SK-N-SH treated with all-trans-retinoic acid at 6 μM for 48 hours (cell line): ENCODE results near the gene LOXHD1.

Source experiments
- ATAC-seq: fragments of 200-7000 bp; cut with Tn5 transposase; 3 replicates; pipeline ENCODE4 v1.9.1; 2020; ENCODE audit warnings: mild to moderate bottlenecking, moderate library complexity
- ARNTL ChIP-seq: fragments of 450-650 bp; formaldehyde crosslinking; IDR thresholded peaks from 2 replicates; pipeline ENCODE4 v1.5.0; 2020; ENCODE audit warnings: low read depth, mild to moderate bottlenecking, moderate library complexity, borderline replicate concordance
- CREB5 ChIP-seq: fragments of 250-450 bp; sonication (Bioruptor Pico); IDR thresholded peaks from 2 replicates; pipeline ENCODE4 v1.5.1; 2020; ENCODE audit warnings: low read depth, mild to moderate bottlenecking, moderate library complexity
- CSDC2 ChIP-seq: fragments of 250-450 bp; sonication (Bioruptor Pico); IDR thresholded peaks from 2 replicates; pipeline ENCODE4 v1.5.0; 2020; ENCODE audit warnings: mild to moderate bottlenecking, moderate library complexity
- CSRNP3 ChIP-seq: fragments of 250-450 bp; sonication (Bioruptor Pico); IDR thresholded peaks from 2 replicates; pipeline ENCODE4 v1.5.1; 2021; ENCODE audit warnings: mild to moderate bottlenecking, moderate library complexity
- ISL1 ChIP-seq: fragments of 250-450 bp; sonication (Bioruptor Pico); IDR thresholded peaks from 2 replicates; pipeline ENCODE4 v2.1.2; 2022; ENCODE audit warnings: mild to moderate bottlenecking, moderate library complexity
- OSR1 ChIP-seq: fragments of 250-450 bp; sonication (Bioruptor Pico); IDR thresholded peaks from 2 replicates; pipeline ENCODE4 v1.8.0; 2022; ENCODE audit warnings: moderate library complexity, mild to moderate bottlenecking, inconsistent platforms
- PATZ1 ChIP-seq: fragments of 250-450 bp; sonication (Bioruptor Pico); IDR thresholded peaks from 2 replicates; pipeline ENCODE4 v1.8.0; 2020; ENCODE audit warnings: mild to moderate bottlenecking, moderate library complexity, borderline replicate concordance
- POU6F1 ChIP-seq: fragments of 250-450 bp; sonication (Bioruptor Pico); IDR thresholded peaks from 2 replicates; pipeline ENCODE4 v1.8.0; 2021; ENCODE audit warnings: low read depth, mild to moderate bottlenecking, moderate library complexity, borderline replicate concordance
- RARB ChIP-seq: fragments of 250-450 bp; sonication (Bioruptor Pico); IDR thresholded peaks from 2 replicates; pipeline ENCODE4 v1.8.0; 2021; ENCODE audit warnings: mild to moderate bottlenecking, moderate library complexity
- SNAI2 ChIP-seq: fragments of 250-450 bp; sonication (Bioruptor Pico); IDR thresholded peaks from 2 replicates; pipeline ENCODE4 v1.5.0; 2020; ENCODE audit warnings: mild to moderate bottlenecking, moderate library complexity
- TCF4 ChIP-seq: fragments of 250-450 bp; sonication (Bioruptor Pico); IDR thresholded peaks from 2 replicates; pipeline ENCODE4 v1.8.0; 2021; ENCODE audit warnings: mild to moderate bottlenecking, moderate library complexity, borderline replicate concordance
- TSHZ2 ChIP-seq: fragments of 250-450 bp; sonication (Bioruptor Pico); IDR thresholded peaks from 2 replicates; pipeline ENCODE4 v1.5.0; 2020; ENCODE audit warnings: mild to moderate bottlenecking, moderate library complexity
- ZFP3 ChIP-seq: fragments of 250-450 bp; sonication (Bioruptor Pico); IDR thresholded peaks from 2 replicates; pipeline ENCODE4 v1.5.0; 2020; ENCODE audit warnings: mild to moderate bottlenecking, moderate library complexity
- ZFP30 ChIP-seq: fragments of 450-650 bp; formaldehyde crosslinking; IDR thresholded peaks from 2 replicates; pipeline ENCODE4 v1.5.0; 2022; ENCODE audit warnings: mild to moderate bottlenecking, moderate library complexity
- ZNF565 ChIP-seq: fragments of 450-650 bp; formaldehyde crosslinking; conservative IDR thresholded peaks from 2 replicates; pipeline ENCODE4 v1.5.0; 2020; ENCODE audit warnings: low read depth, mild to moderate bottlenecking, moderate library complexity
- ZNF70 ChIP-seq: fragments of 450-650 bp; formaldehyde crosslinking; IDR thresholded peaks from 2 replicates; pipeline ENCODE4 v1.5.0; 2020; ENCODE audit warnings: mild to moderate bottlenecking, moderate library complexity
- ZNF8 ChIP-seq: fragments of 450-650 bp; formaldehyde crosslinking; IDR thresholded peaks from 2 replicates; pipeline ENCODE4 v1.5.0; 2020; ENCODE audit warnings: mild to moderate bottlenecking, moderate library complexity

LOXHD1 gene

GRCh38 chr18:46596119-46596518 lies 60.9 kb downstream of the LOXHD1 start:
- TF ChIP-seq RARB: no peak
- TF ChIP-seq OSR1 (CRISPR knock-in tag): no peak
- TF ChIP-seq ZNF70 (CRISPR knock-in tag): no peak
- no peak for TF ChIP-seq PATZ1 (CRISPR knock-in tag)
- no peak for TF ChIP-seq ARNTL (CRISPR knock-in tag)
- TF ChIP-seq ISL1: no peak
- no peak for TF ChIP-seq ZNF565 (CRISPR knock-in tag)
- no peak for ATAC-seq

GRCh38 chr18:46591783-46592391 lies 65.1 kb downstream of the LOXHD1 start:
- no peak for TF ChIP-seq ZNF8 (CRISPR knock-in tag)
- no peak for TF ChIP-seq RARB
- no peak for TF ChIP-seq POU6F1 (CRISPR knock-in tag)
- no peak for TF ChIP-seq CSRNP3 (CRISPR knock-in tag)
- no peak for TF ChIP-seq ZNF70 (CRISPR knock-in tag)
- no peak for TF ChIP-seq ZFP30 (CRISPR knock-in tag)
- TF ChIP-seq CREB5 (CRISPR knock-in tag): no peak
- no peak for TF ChIP-seq OSR1 (CRISPR knock-in tag)
- TF ChIP-seq CSDC2 (CRISPR knock-in tag): no peak
- TF ChIP-seq TCF4: no peak
- no peak for TF ChIP-seq ARNTL (CRISPR knock-in tag)
- TF ChIP-seq TSHZ2: no peak
- no peak for ATAC-seq

GRCh38 chr18:46590103-46590502 lies 66.9 kb downstream of the LOXHD1 start:
- ATAC-seq: no peak
- TF ChIP-seq SNAI2 (CRISPR knock-in tag) (no peak), CSRNP3 (CRISPR knock-in tag) (no peak), ZFP3 (no peak), PATZ1 (CRISPR knock-in tag) (no peak), ZNF8 (CRISPR knock-in tag) (no peak), ARNTL (CRISPR knock-in tag) (no peak)
